ENCODE measurements around the gene ALX1. TPM values are rescaled to one million over a fixed set of nuclear protein-coding genes. Genes with fewer than 3 reads are reported as not detected.

The ALX1 gene
- total and polyA plus RNA-seq, 9 of the 15 experiments (the other 6 are each of a cell fraction or from before 2014, with no cell fraction given), result 0.09 to 0.31 (median 0.11) TPM; not detected in 2

DNA sequence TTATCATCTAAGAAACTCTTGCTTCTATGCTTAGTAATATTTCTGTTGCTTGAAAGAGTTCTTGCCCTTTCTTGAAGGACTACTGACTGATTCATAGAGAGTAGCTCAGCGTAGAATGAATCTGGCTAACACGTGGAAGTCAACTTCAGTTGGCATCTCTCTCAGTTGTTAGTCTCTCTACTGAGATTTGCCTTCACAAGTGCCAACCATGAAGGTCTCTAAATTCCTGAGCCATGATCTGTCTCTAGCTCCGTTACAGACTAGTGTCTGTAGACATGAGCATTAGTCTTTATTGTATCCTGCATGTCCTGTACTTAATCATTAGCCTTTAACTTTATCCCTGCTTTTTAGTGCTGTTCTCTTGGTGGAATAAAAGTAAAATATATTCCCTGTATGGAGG, 19.1 kb upstream of the ALX1 start:
- no peaks in the 10 kb centered on the region for H3K4me1 ChIP-seq (replicated peaks in 1 of 2; ENCODE audit: control insufficient read depth in 2 of 2, insufficient read depth in 2 of 2, low read length in 2 of 2)
- no peak overlapping the region for H3K4me3 ChIP-seq
- H3K27me3 ChIP-seq (ENCODE audit: control insufficient read depth in 2 of 2, insufficient read depth in 2 of 2, low read length in 2 of 2), result no peaks in the 10 kb centered on the region
- CTCF ChIA-PET (ENCODE audit: low intra/inter-chr PET ratio), result no interaction called here
- H3K36me3 ChIP-seq (ENCODE audit: control insufficient read depth, insufficient read depth, low read length), result no peaks in the 10 kb centered on the region
- intact Hi-C loops (cut with micrococcal nuclease) (no loop called here), in situ Hi-C loops (cut with MboI) (no loop called here)
- BruUV-seq (replicated peaks), result no TSS peak
- ATAC-seq (no peak), FAIRE-seq (no peak), DNase-seq (ENCODE audit: extremely low read depth in 1 of 4, low spot score in 3 of 4) (no peak)
- H3K9ac ChIP-seq (ENCODE audit: insufficient read depth in 1 of 2, low read depth in 2 of 2, low read length in 2 of 2), result no peak overlapping the region
- 0% methylated on average over 3 of the region's 3 CpGs for WGBS (ENCODE audit: insufficient coverage, low coverage, missing lambda C conversion rate)
- H3K79me2 ChIP-seq (ENCODE audit: control insufficient read depth, insufficient read depth, low read length), result no peaks in the 10 kb centered on the region
- TF ChIP-seq ZNF224 (CRISPR knock-in tag; IDR thresholded peaks at IDR 0.05), result no peak
- no peak for TF ChIP-seq ZNF778 (CRISPR knock-in tag; IDR thresholded peaks at IDR 0.05)
- no peak for TF ChIP-seq SMARCA5 (IDR thresholded peaks at IDR 0.05)
- TF ChIP-seq ESRRB (CRISPR knock-in tag; IDR thresholded peaks at IDR 0.05; ENCODE audit: borderline replicate concordance), result no peak
- no peak for TF ChIP-seq YBX1 (IDR thresholded peaks at IDR 0.05)
- TF ChIP-seq, protein P1, sequence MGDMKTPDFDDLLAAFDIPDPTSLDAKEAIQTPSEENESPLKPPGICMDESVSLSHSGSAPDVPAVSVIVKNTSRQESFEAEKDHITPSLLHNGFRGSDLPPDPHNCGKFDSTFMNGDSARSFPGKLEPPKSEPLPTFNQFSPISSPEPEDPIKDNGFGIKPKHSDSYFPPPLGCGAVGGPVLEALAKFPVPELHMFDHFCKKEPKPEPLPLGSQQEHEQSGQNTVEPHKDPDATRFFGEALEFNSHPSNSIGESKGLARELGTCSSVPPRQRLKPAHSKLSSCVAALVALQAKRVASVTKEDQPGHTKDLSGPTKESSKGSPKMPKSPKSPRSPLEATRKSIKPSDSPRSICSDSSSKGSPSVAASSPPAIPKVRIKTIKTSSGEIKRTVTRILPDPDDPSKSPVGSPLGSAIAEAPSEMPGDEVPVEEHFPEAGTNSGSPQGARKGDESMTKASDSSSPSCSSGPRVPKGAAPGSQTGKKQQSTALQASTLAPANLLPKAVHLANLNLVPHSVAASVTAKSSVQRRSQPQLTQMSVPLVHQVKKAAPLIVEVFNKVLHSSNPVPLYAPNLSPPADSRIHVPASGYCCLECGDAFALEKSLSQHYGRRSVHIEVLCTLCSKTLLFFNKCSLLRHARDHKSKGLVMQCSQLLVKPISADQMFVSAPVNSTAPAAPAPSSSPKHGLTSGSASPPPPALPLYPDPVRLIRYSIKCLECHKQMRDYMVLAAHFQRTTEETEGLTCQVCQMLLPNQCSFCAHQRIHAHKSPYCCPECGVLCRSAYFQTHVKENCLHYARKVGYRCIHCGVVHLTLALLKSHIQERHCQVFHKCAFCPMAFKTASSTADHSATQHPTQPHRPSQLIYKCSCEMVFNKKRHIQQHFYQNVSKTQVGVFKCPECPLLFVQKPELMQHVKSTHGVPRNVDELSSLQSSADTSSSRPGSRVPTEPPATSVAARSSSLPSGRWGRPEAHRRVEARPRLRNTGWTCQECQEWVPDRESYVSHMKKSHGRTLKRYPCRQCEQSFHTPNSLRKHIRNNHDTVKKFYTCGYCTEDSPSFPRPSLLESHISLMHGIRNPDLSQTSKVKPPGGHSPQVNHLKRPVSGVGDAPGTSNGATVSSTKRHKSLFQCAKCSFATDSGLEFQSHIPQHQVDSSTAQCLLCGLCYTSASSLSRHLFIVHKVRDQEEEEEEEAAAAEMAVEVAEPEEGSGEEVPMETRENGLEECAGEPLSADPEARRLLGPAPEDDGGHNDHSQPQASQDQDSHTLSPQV (IDR thresholded peaks at IDR 0.05), result no peak
- no peak for TF ChIP-seq KDM1A (IDR thresholded peaks at IDR 0.05)
- TF ChIP-seq MYC (IDR thresholded peaks at IDR 0.05; ENCODE audit: low read depth, low read length), result no peak
- no peak for TF ChIP-seq MYC (CRISPR knock-in tag; IDR thresholded peaks at IDR 0.05; ENCODE audit: borderline replicate concordance, low read depth)
- no peak for TF ChIP-seq PML (IDR thresholded peaks at IDR 0.05; ENCODE audit: low read length)
- no peak for TF ChIP-seq MIER1 (IDR thresholded peaks at IDR 0.05; ENCODE audit: low read depth)
- no peak for TF ChIP-seq ZNF253 (CRISPR knock-in tag; conservative IDR thresholded peaks at IDR 0.05)
- TF ChIP-seq NR2C2 (CRISPR knock-in tag; IDR thresholded peaks at IDR 0.05), result no peak
- no peak for TF ChIP-seq NR2C2 (tag; IDR thresholded peaks at IDR 0.05)
- TF ChIP-seq ZNF79 (CRISPR knock-in tag; IDR thresholded peaks at IDR 0.05; ENCODE audit: low read depth), result no peak
- no peak overlapping the region for H3K27ac ChIP-seq (ENCODE audit: extremely low read depth, low read depth, low read length)
- no peak overlapping the region for H2AFZ ChIP-seq (ENCODE audit: low read depth, low read length)
- no peaks in the 10 kb centered on the region for H4K20me1 ChIP-seq (replicated peaks; ENCODE audit: control insufficient read depth, insufficient read depth, low read length)
- H3K9me3 ChIP-seq (replicated peaks; ENCODE audit: control insufficient read depth, insufficient read depth, low read depth, low read length), result no peaks in the 10 kb centered on the region; the same call in 1 of the 2 replicates
- H3K4me2 ChIP-seq (ENCODE audit: insufficient read depth, low read length), result no peak overlapping the region
- no peaks in the 10 kb centered on the region for H3K9me1 ChIP-seq (ENCODE audit: control insufficient read depth, insufficient read depth, low read length)
- POLR2A ChIA-PET, result no interaction called here
